Esophagus muscularis mucosa (tissue), 4 donors: ENCODE results near the gene RND1. TPM values are rescaled to one million over a fixed set of nuclear protein-coding genes. Genes with fewer than 3 reads are reported as not detected.
"Not testable (repeated sequence)": the region's sequence is repeated elsewhere in the genome, so short reads cannot be mapped to it uniquely, and the experiment has no call there.

ENCODE experiments used
- DNase-seq: peaks from one replicate; pipeline ENCODE4 v3.0.0-alpha.2; 2017; ENCODE audit errors: extremely low spot score
- H3K27ac ChIP-seq, 4 donors: fragments of 200-600 bp; sonication (generic); replicated peaks in 1 of 4; 1 replicate in 3 of 4; 2 replicates in 1 of 4; pipeline ENCODE4 v1.5.1; 2016 to 2019; ENCODE audit warnings: mild to moderate bottlenecking in 1 of 4
- H3K27me3 ChIP-seq, 4 donors: fragments of 200-600 bp; sonication (generic); one replicate each; pipeline versions ENCODE4 v1.5.1 to v1.6.0; 2016 to 2019
- H3K36me3 ChIP-seq, 4 donors: fragments of 200-600 bp; sonication (generic); one replicate each; pipeline ENCODE4 v1.5.1; 2016 to 2019
- H3K4me1 ChIP-seq, 4 donors: fragments of 200-600 bp; sonication (generic); one replicate each; pipeline ENCODE4 v1.5.1; 2016 to 2019
- H3K4me3 ChIP-seq, 4 donors: fragments of 200-600 bp; sonication (generic); 1 replicate in 2 of 4; 2 replicates in 2 of 4; pipeline ENCODE4 v1.5.1; 2016 to 2019; ENCODE audit warnings: mild to moderate bottlenecking in 4 of 4, moderate library complexity in 1 of 4
- H3K9me3 ChIP-seq, 4 donors: fragments of 200-600 bp; sonication (generic); 1 replicate in 3 of 4; 2 replicates in 1 of 4; pipeline ENCODE4 v1.5.1; 2016 to 2019
- CTCF ChIP-seq, 3 experiments: fragments of 200-600 bp in 2 of 3; fragments of 450-650 bp in 1 of 3; sonication (generic) in 2 of 3; IDR thresholded peaks; one replicate each; pipeline ENCODE4 v1.5.1; 2017 to 2019; ENCODE audit warnings: antibody characterized with exemption in 3 of 3, mild to moderate bottlenecking in 2 of 3, moderate library complexity in 1 of 3
- EP300 ChIP-seq: sonication (generic); formaldehyde crosslinking; IDR thresholded peaks from one replicate; pipeline ENCODE4 v1.6.1; 2017; ENCODE audit warnings: antibody characterized with exemption
- POLR2A ChIP-seq: fragments of 450-650 bp; IDR thresholded peaks from one replicate; pipeline ENCODE4 v1.6.1; 2017; ENCODE audit warnings: antibody characterized with exemption, moderate library complexity, mild to moderate bottlenecking, low read depth
- POLR2AphosphoS5 ChIP-seq, 2 donors: sonication (generic); formaldehyde crosslinking; IDR thresholded peaks; one replicate each; pipeline ENCODE4 v1.6.1; 2017; ENCODE audit warnings: antibody characterized with exemption in 2 of 2
- WGBS: methylation state at CpG from one replicate; pipeline ENCODE4 v1.1.5; 2018; 5-methylcytosine and 5-hydroxymethylcytosine counted together
- intact Hi-C: fragments of 100-400 bp; cut with DNase I; formaldehyde crosslinking; loops from one replicate; pipeline ENCODE4 v1.15.1; 2023
- total RNA-seq, 4 donors: library from RNA; depleted of rRNA; stranded (reverse); fragments of >200 nt; gene quantifications; one replicate each; pipeline versions ENCODE4 v1.1.0 to v1.2.1, GENCODE V29; 2016

Gene RND1
- total RNA-seq, 4 donors from 2014 or later, result 0.29 to 6.5 (median 0.32) TPM; not detected in 1

GRCh38 chr12:48851883-48852733 lies 13.6 kb downstream of the RND1 start, which contains the start of gene DDX23:
DDX23 (minus strand) TSS chr12:48852163; CDS start chr12:48845782, 6,381 bp downstream.
- no peaks in the 10 kb centered on the region for H3K27me3 ChIP-seq
- peak within 1 kb of the TSS; percentile 74 to 94 (median 90) for H3K4me3 ChIP-seq
- under 1% methylated on average over 27 of the region's 53 CpGs for WGBS
- peaks cover 26 to 38% (median 32%) of the 10 kb centered on the region in 4 donors for H3K4me1 ChIP-seq
- TF ChIP-seq CTCF (IDR thresholded peaks at IDR 0.05), result no peak
- peak; percentile 94 for TF ChIP-seq EP300
- peak; percentile 27 for TF ChIP-seq POLR2A
- TF ChIP-seq POLR2AphosphoS5 (IDR thresholded peaks at IDR 0.05), result peak; percentile 77 to 84
- peaks cover 0 to 16% (median 0%) of the 10 kb centered on the region in 4 donors for H3K36me3 ChIP-seq
- no peaks in the 10 kb centered on the region for H3K9me3 ChIP-seq
- intact Hi-C loops, result loop anchor here (5.0 kb wide), 1 partner anchor 85 kb away; no protein-coding TSS in a partner anchor
- H3K27ac ChIP-seq, result peak within 1 kb of the TSS; percentile 80 to 94 (median 84)
- peak; percentile 99 for DNase-seq

GRCh38 chr12:48842021-48842420 lies 23.6 kb downstream of the RND1 start:
- H3K27ac ChIP-seq, H3K4me1 ChIP-seq, H3K9me3 ChIP-seq, H3K4me3 ChIP-seq, H3K27me3 ChIP-seq, DNase-seq, intact Hi-C loops: not testable (repeated sequence)
- H3K36me3 ChIP-seq, result peaks cover 48 to 90% (median 87%) of the 10 kb centered on the region in 4 donors
- no CpG with 5 or more reads among the region's 29 CpGs for WGBS

GRCh38 chr12:48838048-48838447 lies 27.6 kb downstream of the RND1 start:
- no peak for TF ChIP-seq CTCF (IDR thresholded peaks at IDR 0.05)
- H3K36me3 ChIP-seq, result peaks cover 65 to 96% (median 94%) of the 10 kb centered on the region in 4 donors
- no peaks in the 10 kb centered on the region for H3K27me3 ChIP-seq
- 78% methylated on average over 2 of the region's 4 CpGs for WGBS
- no peaks in the 10 kb centered on the region for H3K9me3 ChIP-seq
- intact Hi-C loops, result no loop called here
- no peak for DNase-seq
- no peaks in the 10 kb centered on the region for H3K4me1 ChIP-seq
- H3K27ac ChIP-seq, result no peak overlapping the region
- no peak overlapping the region for H3K4me3 ChIP-seq

- intact Hi-C loops, result no loop called here
- TF ChIP-seq POLR2A (no peak), EP300 (no peak), POLR2AphosphoS5 (IDR thresholded peaks at IDR 0.05) (no peak), CTCF (IDR thresholded peaks at IDR 0.05) (no peak)
- no peaks in the 10 kb centered on the region for H3K9me3 ChIP-seq
- no peak for DNase-seq
- H3K4me3 ChIP-seq, result no peak overlapping the region
- H3K27ac ChIP-seq, result no peak overlapping the region
- H3K27me3 ChIP-seq, result no peaks in the 10 kb centered on the region
- H3K4me1 ChIP-seq, result no peaks in the 10 kb centered on the region
- WGBS, result 77% methylated on average over 11 of the region's 12 CpGs
- peaks cover 89 to 100% (median 99%) of the 10 kb centered on the region in 4 donors for H3K36me3 ChIP-seq
These were observed 33.2 kb downstream of the RND1 start for GRCh38 chr12:48832321-48833060.

GRCh38 chr12:48831257-48831656 lies 34.4 kb downstream of the RND1 start:
- DNase-seq, result no peak
- Histone ChIP-seq H3K4me1 (no peaks in the 10 kb centered on the region), H3K27ac (no peak overlapping the region), H3K9me3 (no peaks in the 10 kb centered on the region), H3K27me3 (no peaks in the 10 kb centered on the region), H3K4me3 (no peak overlapping the region), H3K36me3 (peaks cover 81 to 100% (median 94%) of the 10 kb centered on the region in 4 donors)
- intact Hi-C loops, result no loop called here
- TF ChIP-seq POLR2A (no peak), EP300 (no peak), CTCF (IDR thresholded peaks at IDR 0.05) (no peak), POLR2AphosphoS5 (IDR thresholded peaks at IDR 0.05) (no peak)
- WGBS, result 80% methylated on average over 6 of the region's 6 CpGs
